WI38 (cell line): ENCODE measurements around the gene PLIN4.

ENCODE experiments used
- H3K4me3 ChIP-seq: 2 replicates; pipeline ENCODE4 v1.5.1; 2011; ENCODE audit warnings: low read depth, mild to moderate bottlenecking, control low read depth, low read length
- CTCF ChIP-seq: IDR thresholded peaks from 2 replicates; pipeline ENCODE4 v1.5.1; 2012; ENCODE audit warnings: low read depth, mild to moderate bottlenecking, control low read depth, low read length

PLIN4 gene

DNA sequence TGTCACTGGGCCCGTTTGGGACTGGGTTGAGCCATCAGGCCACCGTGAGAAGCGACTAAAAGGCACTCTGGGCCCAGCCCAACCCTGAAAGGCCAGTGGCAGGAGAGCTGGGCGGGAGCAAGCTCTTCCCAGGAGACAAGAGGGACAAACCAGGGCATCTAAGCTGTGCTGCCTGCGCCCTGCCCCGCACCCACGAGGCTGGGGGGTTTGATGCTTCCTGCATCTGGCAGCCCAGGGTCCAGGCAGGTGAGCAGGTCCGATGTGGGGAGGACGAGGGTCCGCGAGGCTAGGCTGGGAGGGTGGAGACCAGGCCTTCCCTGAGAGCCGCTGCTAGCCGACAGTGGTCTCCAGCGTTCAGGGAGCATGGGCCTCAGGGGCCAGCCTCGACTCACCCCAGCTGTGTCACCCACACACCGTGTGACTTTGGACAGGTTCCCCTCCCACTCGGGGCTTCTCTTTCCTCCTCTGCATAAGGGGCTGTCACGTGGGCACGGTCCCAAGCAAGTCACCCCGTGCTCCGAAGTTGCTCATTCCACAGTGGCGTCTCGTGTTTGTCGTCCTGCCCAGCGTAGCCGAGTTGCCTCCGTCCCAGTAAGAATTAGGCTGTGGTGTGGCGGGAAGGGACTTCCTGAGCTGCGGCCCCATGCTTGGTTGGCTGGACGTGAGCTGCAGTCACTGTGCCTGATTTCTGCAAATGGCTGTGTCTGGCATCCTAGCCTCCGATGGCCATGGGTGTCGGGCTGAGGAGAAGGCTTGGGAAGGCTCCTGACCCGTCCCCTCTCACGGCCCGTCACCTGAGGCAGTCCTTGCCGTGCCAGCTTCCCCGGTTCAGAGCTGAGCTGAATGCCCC, 15.8 kb downstream of the PLIN4 start:
- H3K4me3 ChIP-seq: no peak overlapping the region
- no peak for TF ChIP-seq CTCF

DNA sequence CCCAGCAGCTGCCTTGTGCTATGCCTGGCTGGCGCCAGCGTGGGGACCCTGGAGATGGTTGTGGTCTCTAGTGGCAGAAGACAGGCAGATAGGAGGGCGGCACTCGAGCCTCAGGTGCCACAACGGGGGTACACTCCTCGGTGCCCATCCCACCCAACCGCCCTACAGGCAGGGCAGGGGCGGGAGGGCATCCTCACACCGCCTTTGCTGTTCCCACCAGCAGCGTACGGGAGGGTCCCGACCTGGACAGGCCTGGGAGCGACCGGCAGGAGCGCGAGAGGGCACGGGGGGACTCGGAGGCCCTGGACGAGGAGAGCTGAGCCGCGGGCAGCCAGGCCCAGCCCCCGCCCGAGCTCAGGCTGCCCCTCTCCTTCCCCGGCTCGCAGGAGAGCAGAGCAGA, 16.6 kb downstream of the PLIN4 start:
- no peak for TF ChIP-seq CTCF
- H3K4me3 ChIP-seq: no peak overlapping the region

DNA sequence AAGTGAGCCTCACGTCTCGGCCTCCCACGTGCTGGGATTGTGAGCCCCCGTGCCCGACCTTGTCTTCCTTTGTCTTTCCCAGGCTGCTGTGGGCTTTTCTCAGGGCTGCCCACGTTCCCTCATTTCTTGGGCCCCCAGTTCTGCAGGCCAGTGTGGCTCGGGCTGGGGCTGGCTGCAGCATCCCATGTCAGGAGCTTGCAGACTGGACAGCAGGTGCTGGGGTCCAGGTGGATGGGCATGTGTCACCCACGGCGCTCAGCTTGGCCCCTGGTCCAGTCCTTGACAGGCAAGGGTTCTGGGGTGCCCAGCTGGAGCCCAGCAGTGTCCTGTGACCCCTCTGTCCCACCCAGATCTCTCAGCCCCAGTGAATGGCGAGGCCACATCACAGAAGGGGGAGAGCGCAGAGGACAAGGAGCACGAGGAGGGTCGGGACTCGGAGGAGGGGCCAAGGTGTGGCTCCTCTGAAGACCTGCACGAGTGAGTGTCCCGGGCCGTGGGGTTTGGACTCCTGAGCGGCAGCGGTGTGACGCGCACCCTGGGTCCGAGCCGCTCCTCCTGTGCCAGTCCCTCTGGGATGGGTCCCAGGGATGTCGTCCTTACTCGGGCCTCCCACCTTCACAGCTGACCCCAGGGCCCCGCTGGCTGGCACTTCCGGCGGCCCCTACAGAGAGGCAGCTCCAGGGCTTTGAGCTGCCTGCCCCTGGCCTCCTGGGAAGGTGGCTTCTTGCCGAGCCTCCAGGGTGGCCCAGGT, 17.3 kb downstream of the PLIN4 start:
- H3K4me3 ChIP-seq: no peak overlapping the region
- no peak for TF ChIP-seq CTCF

DNA sequence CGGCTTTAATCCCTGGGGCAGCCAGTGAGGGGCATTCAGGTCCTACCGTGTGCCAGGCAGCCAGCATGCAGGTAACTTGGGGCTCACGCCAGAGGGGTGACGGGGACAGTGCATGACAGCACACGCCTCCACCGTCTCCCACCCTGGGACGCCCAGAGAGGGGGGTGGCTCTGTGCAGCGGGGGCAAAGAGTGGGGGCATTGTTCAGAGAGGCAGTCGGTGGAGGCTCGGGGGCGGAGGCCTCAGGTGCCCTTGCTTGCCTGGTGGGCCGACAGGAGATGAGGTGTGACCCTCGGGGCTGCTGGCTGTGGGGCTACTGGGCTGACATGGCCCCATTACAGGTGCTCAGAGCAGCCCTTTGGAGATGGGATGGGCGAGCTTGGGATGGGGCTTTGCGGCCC, 18.4 kb downstream of the PLIN4 start:
- no peak overlapping the region for H3K4me3 ChIP-seq
- no peak for TF ChIP-seq CTCF

DNA sequence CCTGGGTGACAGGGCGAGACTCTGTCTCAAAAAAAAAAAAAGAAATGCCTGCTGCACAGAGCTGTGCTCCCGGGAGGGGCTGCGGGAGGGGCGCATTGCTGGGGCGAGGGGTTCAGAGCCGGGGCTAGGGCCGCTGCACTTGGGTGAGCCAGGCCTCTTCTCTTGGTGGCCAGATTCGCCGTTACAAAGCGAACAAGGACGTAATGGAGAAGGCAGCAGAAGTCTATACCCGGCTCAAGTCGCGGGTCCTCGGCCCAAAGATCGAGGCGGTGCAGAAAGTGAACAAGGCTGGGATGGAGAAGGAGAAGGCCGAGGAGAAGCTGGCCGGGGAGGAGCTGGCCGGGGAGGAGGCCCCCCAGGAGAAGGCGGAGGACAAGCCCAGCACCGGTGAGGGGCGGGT, 19.0 kb downstream of the PLIN4 start:
- H3K4me3 ChIP-seq: no peak overlapping the region
- no peak for TF ChIP-seq CTCF

DNA sequence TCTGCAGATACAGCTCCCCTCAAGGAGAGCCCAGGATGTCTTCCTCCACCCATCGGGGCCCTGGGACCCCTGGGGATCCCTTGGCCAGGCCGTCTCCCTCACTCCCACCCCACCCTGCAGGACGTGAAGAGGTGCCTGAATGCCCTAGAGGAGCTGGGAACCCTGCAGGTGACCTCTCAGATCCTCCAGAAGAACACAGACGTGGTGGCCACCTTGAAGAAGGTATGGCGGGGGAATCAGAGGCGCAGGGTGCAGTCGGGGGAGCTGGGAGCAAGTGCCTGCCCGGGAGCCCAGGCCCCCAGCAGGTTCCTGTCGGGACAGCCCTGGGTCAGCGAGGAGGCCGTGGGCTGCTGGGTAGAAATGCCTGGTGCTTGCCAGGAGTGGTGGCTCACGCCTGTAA, 19.6 kb downstream of the PLIN4 start:
- no peak for TF ChIP-seq CTCF
- no peak overlapping the region for H3K4me3 ChIP-seq

DNA sequence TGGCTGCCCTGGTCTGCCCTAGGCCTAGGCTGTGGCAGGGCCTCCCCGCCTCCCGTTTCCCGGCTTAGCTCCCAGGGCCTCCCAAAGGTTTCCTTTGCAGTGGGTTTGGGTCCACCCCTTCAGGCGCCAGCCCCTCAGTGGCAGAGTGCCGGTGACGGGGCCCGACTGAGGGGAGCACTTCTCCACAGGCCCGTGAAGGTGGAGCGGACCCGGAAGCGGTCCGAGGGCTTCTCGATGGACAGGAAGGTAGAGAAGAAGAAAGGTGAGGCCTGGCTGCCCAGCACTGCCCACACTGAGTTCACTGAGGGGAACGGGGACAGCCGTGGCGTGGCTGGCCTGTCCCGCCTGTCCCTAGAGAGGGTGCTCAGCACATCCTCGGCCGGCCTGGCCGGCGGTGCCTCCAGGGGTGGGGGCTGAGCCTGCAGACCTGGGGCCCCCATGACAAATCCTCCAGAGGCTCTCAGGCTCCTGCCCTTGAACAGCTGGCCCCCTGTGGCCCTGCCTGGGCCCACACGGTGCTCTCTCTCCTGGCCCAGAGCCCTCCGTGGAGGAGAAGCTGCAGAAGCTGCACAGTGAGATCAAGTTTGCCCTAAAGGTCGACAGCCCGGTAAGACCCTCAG, 20.4 kb downstream of the PLIN4 start:
- TF ChIP-seq CTCF: no peak
- no peak overlapping the region for H3K4me3 ChIP-seq
